Measurements from ENCODE around the gene SLC22A3.

Gene SLC22A3

DNA sequence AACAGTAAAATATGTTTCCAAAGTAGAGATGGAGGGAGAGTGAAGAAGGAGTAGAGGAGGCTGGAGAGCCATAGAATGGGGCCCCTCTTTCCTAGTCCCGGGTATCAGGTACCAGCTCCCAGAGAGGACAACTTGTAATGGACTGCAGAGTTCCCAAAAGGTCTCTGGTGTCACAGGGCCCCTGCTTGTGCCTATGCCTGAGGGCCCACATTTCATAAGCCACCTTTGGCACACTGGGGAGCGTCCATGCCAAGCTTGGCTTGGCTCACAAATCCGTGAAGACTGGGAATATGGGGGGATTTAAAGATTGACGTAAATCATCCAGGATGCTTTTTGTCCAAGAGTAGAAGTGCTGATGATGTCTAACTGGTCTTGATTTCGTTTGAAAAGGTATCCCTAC, 16.4 kb upstream of the SLC22A3 start:
- DNase-seq, result no peak
- intact Hi-C loops (cut with DNase I), result no loop called here

DNA sequence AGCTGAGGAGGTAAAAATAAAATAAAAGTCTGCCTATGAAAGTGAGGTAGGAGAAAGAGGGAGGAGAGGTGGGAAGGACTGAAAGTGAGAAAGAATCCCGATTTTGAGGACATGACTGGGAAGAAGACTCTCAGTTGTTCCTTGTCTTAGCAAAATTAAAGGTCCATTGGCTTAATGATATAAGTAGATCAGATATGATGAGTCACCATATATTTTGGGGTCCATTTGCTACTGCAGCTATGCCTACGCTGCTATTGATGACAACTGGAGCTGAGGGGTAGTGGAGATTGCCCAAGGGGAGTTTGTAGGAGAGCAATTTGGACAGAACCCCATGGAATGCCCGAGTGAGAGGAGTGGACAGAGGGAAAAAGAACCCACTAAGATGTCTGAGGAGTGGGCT, 15.1 kb upstream of the SLC22A3 start:
- intact Hi-C loops (cut with DNase I), result no loop called here
- DNase-seq, result no peak

DNA sequence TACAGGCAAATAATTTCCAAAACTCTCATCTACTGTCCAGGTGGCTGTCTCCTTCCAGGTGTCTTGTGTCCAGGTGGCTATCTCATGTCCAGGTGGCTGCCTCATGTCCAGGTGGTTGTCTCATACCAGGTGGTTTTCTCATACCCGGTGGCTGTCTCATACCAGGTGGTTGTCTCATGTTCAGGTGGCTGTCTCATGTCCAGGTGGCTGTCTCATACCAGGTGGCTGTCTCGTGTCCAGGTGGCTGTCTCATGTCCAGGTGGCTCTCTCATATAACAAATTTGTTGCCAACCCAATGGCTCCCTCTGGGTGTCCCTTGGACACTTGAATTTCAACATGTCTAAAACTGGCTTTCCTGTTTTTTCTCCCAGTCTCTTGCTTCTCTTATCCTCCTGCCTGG, 14.3 kb upstream of the SLC22A3 start:
- intact Hi-C loops (cut with DNase I), result no loop called here

DNA sequence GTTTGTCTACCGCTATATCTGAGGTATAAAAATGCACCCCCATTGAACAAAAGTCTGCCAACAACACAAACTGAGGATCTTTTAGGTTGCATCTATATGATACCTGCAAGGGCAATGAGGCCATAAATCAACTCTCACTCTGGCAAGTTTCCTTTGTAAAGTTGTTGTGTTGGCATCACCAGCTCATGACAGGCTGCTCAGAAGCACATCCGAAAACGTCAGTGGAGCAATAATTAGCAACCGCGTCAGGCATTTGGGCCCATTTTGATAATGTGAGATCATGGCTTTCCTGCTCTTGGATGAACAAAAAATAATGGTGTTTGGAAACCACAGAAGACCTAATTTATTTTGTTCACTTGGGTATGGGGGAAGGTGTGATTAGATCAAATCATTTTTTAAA, 12.0 kb upstream of the SLC22A3 start:
- intact Hi-C loops (cut with DNase I), result no loop called here
- no peak for DNase-seq

More for the DNA sequence above, 14.3 kb upstream of the SLC22A3 start:
- DNase-seq, result no peak

DNA sequence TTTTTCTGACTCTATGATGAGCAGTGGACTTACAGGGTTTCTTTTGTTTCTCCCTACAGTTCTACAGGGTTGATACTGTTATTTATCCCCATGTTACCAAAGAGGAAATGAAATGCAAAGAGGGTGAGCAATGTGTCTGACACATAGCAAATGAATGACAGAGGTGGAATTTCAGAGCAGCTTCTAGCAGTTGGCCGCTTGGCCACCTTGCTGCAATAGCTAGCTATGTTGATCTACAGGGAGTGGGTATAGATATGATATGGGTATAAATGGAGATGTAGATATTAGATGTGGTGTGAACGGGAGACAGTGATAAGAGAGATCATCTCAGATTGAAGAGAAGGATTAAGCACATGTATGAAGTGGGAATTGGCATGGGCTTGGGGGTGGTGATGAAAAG, 10.9 kb upstream of the SLC22A3 start:
- intact Hi-C loops (cut with DNase I), result no loop called here
- DNase-seq, result no peak

DNA sequence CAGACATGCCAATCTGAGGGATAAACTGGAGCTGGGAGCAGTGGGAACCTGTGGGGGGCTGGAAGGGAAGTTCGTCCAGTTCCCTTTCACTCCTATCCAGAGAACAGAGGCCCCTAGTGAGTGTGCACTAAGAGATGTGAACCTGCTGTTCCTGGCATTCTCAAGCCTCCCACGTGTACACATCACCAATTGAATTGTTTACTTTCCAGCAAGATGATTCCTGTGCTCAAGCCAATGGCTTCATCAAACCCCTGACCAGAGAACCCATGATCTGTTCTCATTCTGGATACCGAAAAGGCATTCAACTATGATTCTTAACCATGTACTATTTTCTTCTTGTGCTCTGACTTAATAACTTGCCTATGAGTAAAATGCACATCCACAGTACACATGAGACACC, 10.2 kb upstream of the SLC22A3 start:
- intact Hi-C loops (cut with DNase I), result no loop called here
- no peak for DNase-seq

DNA sequence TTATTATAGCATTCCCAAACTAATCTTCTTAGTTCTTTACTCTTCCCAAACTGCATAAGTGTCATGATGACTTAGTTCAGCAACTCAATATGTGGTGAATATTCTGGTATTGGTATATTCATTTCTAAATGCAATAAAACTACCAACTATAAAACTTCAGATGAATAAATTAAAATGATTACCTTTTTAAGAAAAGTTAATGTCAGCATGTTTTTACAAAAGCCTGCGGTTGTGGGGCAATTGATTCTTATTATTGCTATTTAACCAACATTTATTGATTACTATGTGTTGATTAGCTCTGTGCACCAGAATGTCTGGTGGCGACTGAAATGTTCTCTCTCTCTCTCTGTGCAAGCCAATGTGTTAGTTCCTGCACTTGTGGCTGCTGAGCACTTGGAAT, 5.0 kb upstream of the SLC22A3 start:
- intact Hi-C loops (cut with DNase I), result no loop called here
- no peak for DNase-seq

DNA sequence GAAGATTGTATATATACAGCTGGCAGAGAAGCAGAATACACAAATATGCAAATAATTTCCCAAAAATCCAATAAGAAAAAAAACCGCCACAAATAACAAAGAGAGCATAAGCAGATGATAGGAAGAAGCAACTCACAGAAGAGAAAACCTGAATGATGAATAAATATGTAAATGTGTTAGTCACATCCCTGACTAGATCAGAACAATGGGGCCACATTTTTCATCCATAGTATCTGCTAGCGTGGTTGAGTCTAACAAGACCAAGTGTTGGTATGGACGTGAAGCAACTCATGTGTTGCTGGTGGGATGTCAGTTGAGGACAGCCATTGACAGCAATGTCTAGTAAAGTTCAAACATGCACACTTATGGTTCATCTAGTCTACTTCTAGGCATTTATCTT, 3.9 kb upstream of the SLC22A3 start:
- intact Hi-C loops (cut with DNase I), result no loop called here
- DNase-seq, result no peak

DNA sequence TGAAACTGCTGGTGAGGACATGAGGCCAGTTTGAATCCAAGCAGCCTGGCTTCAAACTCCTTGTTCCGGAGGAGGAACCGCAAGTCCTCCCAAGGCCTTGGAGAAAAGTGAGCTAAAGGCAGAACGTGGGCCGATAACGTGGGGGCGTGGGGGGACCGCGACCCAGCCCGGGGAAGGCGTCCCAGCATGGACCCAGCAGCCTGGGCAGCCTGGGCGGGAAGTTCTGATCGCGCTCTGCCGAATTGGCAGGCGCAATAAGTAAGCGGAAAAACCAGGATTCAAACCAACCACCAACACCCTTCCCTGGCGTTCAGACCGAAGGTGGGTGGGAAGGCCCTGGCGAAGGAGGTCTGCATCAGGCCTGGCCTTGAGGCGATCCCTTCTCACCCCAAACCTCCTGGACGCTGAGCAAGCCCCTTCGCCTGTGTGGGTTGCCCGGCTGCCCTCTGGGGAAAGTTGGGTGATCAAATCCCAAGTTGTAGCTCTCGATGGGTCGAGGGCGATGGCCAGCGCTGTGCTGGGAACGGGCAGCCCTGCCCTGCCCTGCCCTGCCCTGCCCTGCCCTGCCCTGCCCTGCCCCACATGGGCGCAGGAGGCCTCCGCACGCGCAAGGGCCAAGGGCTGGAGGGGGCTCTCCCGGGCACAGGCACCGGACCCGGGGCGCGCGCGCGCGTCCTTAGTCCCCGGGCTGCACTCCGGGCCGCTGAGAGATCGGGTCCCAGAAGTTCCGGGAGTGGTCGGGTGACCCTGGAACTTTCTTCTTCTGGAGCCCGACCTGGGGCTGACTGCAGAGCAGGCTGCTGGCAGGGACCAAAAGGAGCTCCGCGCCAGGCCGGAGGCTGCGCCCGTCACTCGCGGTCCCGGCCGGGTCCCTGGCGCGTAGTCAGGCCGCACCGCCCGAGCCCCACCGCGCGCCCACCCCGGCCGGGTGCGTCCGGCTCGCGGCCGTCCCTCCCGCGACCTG, 637 bp upstream of the SLC22A3 start:
- intact Hi-C loops (cut with DNase I), result no loop called here
- DNase-seq, result no peak

DNA sequence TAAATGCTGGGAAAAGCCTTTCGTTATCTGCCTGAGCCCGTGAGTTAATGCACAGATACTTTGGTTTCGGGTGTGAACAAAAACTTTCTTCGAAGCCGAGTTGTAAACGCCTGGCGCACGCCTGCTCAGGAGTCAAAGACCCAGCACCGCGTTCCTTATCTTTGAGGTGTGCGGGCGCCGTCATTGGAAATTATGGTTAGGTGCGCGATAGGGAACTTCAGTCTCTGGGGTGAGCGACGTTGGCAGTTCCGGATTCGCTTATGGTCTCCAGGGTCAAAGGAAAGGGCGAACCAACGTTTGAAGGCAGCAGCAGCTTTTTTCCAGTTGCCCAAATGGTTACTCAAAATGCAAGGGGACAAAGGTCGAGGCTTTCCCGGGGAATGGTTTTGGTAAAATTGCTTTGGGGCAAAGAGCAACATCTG, 853 bp downstream of the SLC22A3 start:
- intact Hi-C loops (cut with DNase I), result no loop called here
- no peak for DNase-seq

DNA sequence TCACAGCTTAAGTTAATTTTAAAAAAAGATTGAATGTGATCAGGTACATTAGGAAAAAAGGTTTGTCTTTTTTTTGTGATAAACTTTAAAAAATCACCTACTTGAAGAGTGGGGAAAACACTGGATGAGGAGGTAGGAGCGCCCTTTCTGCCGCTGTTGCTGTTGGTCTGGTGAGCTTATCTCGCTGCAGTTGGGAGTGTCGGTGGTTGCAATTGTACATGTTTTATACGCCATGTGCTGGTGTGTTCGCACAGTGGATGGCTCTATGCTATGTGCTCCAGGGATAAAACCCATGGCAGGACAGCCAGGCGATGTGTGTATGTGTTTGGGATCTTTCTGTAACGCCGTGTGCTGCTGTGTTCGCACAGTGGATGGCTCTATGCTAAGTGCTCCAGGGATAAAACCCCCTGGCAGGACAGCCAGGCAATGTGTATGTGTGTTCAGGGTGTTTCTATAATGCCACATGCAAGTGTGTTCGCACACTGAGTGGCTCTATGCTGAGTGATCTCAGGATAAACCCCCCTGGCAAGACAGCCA, 1.7 kb downstream of the SLC22A3 start:
- intact Hi-C loops (cut with DNase I), result no loop called here
- DNase-seq, result no peak

DNA sequence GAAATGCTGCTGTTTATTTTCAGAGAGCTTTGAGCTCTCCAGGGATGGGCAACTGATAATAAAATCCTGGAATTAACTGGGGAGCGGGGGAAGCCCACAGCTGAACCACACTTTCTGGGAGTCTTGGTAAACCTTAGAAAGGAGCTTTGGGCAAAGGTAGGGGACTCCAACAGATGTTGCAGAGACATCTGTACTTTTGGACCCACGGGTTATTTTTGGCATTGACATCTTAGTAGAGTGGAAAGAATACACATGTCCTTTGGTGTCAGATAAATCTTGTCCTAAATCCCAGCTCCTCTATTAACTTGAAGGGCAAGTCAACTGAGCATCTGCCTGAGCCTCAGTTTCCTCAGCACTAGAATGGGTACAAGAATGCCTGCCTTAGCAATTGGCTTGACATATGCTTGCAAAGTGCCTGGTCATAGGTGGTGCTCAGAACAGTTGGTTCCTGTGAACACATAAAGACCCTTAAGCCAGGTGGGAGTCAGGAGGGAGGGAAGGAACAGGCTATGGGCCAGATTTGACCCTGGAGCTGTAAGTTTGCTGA, 5.8 kb downstream of the SLC22A3 start:
- no peak for DNase-seq
- intact Hi-C loops (cut with DNase I), result no loop called here

DNA sequence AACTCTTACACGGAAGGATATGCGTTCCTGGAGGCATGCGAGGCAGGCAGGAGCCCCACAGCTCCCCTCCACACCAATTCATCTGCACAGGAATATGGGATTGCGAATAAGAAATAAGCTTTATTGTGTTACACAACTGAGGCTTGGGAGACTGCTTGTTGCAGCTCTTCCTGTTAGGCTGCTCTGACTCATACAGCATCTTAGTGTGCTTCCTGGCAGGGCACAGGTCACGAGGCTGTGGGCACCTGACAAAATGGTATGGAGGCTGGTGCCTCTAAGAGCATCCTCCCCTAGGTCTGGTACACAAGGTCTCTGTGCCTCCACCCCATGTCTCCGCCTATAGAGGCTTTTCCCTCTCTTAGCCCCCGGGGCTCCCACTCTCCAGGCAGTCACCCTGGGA, 6.8 kb downstream of the SLC22A3 start:
- DNase-seq, result no peak
- intact Hi-C loops (cut with DNase I), result no loop called here

DNA sequence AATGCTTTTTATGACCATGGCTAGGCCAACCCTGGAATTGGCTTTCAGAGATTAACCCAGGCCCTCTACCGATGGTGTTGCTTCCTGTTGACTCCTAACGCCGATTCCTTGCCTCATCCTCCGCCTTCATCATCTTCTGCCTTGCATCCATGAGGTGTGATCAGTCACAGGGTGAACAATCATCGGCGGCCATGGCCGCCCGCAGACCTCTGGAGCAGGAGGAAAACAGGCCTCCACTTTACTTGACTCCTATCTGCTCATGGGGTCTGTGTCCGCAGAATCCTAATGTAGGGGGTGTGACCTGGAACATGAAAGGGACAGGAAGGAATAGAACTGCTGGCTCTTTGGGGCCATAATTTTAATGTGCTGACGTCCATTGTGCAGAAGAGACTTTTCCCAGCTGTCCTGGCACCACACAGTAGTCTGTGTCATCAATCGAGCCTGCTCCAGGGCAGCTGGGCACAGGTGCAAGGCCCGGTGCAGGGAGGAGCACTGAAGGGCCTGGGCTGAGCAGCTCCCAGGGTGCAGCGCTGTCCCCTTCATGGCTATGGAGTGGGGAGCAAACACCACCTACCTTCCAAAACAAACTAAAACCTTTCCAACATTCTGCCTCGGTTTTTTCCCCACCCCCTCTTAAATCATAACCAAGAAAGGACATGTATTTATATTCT, 8.0 kb downstream of the SLC22A3 start:
- intact Hi-C loops (cut with DNase I), result no loop called here
- no peak for DNase-seq

DNA sequence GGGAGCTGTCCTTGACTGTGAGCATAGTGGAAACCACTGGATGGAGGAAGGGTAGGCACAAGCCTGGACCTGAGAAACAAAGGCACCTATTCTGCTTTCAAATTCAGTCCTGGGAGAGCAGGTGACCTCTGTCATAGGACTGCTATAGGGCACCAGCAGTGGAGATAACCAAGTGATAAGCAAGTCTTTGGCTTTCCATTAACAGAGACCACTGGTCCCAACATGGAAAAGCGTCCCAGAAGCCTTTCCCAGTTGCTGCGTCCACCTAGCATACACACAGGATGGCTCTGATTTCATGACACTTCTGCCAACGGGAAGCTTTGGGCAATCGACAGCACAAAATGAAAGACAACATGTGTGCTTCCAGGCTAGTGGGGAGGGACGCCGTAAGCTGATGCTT, 8.9 kb downstream of the SLC22A3 start:
- intact Hi-C loops (cut with DNase I), result no loop called here
- DNase-seq, result no peak

DNA sequence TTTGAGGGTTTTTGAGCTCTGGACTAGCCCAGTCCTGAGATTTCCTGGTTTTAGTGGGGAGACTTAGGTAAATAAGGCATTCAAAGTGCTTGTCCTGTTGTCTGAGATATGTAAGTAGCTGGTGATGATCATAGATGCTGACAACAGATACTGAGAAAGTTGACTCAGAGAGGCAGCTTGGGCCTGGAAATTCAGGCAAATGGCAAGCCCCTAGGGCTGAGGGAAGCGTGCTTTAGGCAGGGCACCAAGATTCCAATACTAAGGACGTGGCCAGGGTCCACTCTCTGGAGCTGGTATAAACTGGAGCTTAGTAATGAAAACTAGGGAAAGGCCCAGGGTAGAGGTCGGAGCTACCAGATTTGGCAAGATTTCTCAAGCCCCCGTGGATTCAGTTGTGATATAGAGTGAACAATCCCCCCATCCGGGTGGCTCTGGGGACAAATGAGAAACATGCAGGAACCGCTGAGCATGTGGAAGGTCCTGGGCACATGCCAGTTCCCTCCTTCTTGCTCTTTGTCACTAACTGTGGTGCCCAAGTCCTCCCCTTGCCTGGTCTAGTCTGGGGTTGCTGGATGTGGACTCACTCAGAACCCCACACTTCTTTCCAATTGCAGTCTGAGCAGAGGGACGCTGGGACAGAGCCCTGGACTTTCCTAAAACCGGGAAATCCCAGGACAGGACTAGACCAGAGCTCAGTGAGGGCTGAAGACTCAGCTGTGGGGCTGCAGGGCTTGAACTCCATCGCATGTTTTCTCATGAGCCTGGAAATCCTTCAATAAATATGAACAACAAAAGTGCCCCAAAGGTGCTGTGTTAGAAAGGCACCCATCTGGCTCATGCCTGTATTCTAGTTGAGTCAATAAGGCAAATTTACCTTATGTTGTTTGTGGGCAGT, 10.3 kb downstream of the SLC22A3 start:
- no peak for DNase-seq
- intact Hi-C loops (cut with DNase I), result no loop called here

DNA sequence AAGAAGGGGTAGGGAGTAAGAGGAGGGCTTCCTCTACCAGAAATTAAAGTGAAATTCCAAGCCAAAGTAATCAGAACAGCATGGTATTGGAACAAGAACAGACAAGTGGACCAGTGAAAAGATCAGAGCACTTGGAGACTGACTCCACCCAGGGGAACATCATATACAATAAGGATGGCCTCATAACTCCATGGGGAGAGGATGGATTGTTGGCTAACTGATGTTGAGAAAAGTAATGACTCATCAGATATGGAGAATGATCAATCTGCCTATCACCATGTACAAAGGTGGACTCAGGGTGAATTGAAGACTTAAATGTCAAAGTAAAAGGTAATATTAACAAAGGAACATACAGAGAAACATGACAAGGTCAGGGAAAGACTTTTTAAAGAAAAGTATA, 12.8 kb downstream of the SLC22A3 start:
- DNase-seq, result no peak
- intact Hi-C loops (cut with DNase I), result no loop called here

DNA sequence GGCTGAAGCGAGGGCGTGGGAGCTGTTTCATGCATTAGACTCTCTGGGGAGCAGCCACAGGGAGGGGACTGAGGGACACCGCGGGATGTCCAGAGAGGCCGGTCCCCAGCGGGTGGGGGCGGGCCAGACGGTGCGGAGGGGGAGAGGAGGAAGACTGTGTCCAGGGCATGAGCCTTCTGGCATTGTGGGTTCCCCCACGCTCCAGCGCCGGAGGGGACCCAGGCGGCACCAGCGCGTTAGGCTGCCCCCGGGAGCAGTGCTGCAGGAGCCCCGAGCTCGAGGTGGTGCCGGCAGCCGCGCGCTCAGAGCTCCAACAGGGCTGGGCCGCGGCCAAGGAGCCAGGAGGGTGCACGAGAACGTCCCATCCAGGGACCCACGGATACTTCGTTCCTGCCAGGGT, 14.4 kb downstream of the SLC22A3 start:
- DNase-seq, result no peak

More for the DNA sequence above, 14.4 kb downstream of the SLC22A3 start:
- intact Hi-C loops (cut with DNase I), result no loop called here

Data from head of caudate nucleus (tissue), 42 donors.